Erythroblast (primary cell): ENCODE results near the gene IST1.

Source experiments
- GATA1 ChIP-seq: IDR thresholded peaks from 2 replicates; pipeline ENCODE4 v1.6.1; 2011; ENCODE audit warnings: low read depth, mild to moderate bottlenecking, control low read depth, low read length, moderate library complexity
- POLR2A ChIP-seq: IDR thresholded peaks from 2 replicates; pipeline ENCODE4 v1.6.1; 2011; ENCODE audit warnings: mild to moderate bottlenecking, low read length

DNA sequence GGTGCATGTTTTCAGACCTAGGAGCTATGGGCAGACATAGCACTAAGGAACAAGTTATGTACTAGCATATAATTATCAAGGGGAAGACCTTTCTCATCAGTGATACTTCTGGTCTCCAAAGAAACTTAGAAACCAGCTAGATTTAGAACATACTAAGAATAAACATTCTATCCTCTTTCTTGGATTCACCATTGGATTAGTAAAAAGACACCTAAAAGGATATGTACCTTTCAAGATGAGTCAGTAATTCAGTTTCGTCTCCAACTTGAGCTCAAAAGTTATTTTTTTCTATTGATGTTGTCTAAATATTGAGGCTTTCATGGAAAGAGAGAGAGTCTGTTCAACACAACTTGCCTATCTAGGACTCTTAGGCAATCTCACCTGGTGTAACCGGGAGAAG, 24.5 kb upstream of the IST1 start:
- TF ChIP-seq POLR2A (no peak), GATA1 (no peak)
